ENCODE results near the gene HMGA1.

Gene HMGA1

DNA sequence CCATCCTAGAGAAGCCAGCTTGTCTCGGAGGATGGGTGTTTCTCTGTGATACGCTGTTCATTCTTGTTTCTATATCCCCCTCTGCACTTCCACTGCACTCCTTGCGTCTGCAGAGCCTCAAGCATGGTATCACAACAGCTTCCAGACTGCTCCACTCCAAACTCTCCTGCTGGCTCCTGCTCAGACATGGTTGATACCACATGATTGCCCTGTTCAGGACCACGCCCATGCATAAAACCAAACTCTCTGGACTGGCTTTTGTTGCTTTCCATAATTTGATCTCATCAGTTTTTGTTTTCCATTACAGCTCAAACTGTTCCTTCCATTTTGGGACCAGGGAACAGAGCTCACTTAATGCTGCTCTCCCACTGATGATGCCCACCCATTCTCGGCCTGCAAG is 42.2 kb downstream of the HMGA1 start:
- no peaks in the 10 kb centered on the region for H3K9me3 ChIP-seq (ENCODE audit: insufficient read depth, low read depth, low read length)
- no peaks in the 10 kb centered on the region for H3K27me3 ChIP-seq (ENCODE audit: insufficient read depth, low read length)
- H4K12ac ChIP-seq (ENCODE audit: low read depth, low read length) = no peak overlapping the region
- no peak overlapping the region for H2AK5ac ChIP-seq (ENCODE audit: low read length)
- no peak overlapping the region for H3K4me3 ChIP-seq (ENCODE audit: low read depth, low read length)
- no peak overlapping the region for H4K91ac ChIP-seq (ENCODE audit: low read depth, low read length)
- H3K4me1 ChIP-seq (ENCODE audit: control insufficient read depth in 1 of 2, insufficient read depth in 2 of 2, low read length in 2 of 2) = peaks cover 9 to 10% of the 10 kb centered on the region in 2 experiments
- H2BK5ac ChIP-seq (ENCODE audit: low read depth, low read length, poor library complexity) = no peak overlapping the region
- no peak overlapping the region for H3K4ac ChIP-seq (ENCODE audit: low read depth, low read length)
- no peak overlapping the region for H3K9ac ChIP-seq (ENCODE audit: low read length)
- no peak overlapping the region for H2AFZ ChIP-seq (ENCODE audit: insufficient read depth, low read length, poor library complexity)
- no peaks in the 10 kb centered on the region for H3K79me1 ChIP-seq (ENCODE audit: low read length)
- no peak overlapping the region for H3K4me2 ChIP-seq (ENCODE audit: low read length)
- no peak overlapping the region for H2BK12ac ChIP-seq (ENCODE audit: low read length)
- no peaks in the 10 kb centered on the region for H3K79me2 ChIP-seq (ENCODE audit: control insufficient read depth, insufficient read depth, low read length, poor library complexity)
- H3K14ac ChIP-seq (ENCODE audit: low read length) = no peak overlapping the region
- H3K36me3 ChIP-seq (ENCODE audit: control insufficient read depth in 1 of 2, insufficient read depth in 2 of 2, low read length in 2 of 2) = no peaks in the 10 kb centered on the region
- H3K18ac ChIP-seq (ENCODE audit: low read length) = no peak overlapping the region
- no peak overlapping the region for H3K27ac ChIP-seq (ENCODE audit: low read depth, low read length)
- WGBS (ENCODE audit: extremely low coverage, insufficient coverage, insufficient read length) = no CpG with 5 or more reads among the region's 5 CpGs
- no peak for DNase-seq
- no peak overlapping the region for H3K23ac ChIP-seq (ENCODE audit: low read length)
- H4K8ac ChIP-seq (ENCODE audit: low read depth, low read length) = no peak overlapping the region
- H2BK120ac ChIP-seq (ENCODE audit: insufficient read depth, low read length, poor library complexity) = no peak overlapping the region

DNA sequence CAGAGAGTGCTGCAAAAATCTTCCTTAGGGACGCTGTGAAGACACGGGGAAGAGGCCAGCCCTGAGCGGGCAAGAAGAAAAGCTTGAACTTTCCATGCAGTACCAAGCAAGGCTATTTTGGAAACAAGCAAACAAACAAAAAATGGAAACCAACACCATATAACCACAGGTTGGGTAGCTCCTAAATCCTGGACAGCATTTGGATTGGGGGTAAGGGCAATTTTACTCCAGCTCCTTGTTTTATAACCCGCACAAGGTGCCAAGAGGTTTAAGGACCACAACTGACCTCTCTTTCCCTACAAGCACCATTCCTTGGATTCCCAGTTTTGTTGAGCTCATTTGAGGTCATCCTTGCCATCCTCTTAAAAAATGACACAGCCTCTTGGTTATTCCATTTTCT is 43.5 kb downstream of the HMGA1 start:
- Histone ChIP-seq H3K27me3 (ENCODE audit: insufficient read depth, low read length) (no peaks in the 10 kb centered on the region), H3K79me1 (ENCODE audit: low read length) (no peaks in the 10 kb centered on the region)
- WGBS (ENCODE audit: extremely low coverage, insufficient coverage, insufficient read length) = no CpG with 5 or more reads among the region's 4 CpGs

DNA sequence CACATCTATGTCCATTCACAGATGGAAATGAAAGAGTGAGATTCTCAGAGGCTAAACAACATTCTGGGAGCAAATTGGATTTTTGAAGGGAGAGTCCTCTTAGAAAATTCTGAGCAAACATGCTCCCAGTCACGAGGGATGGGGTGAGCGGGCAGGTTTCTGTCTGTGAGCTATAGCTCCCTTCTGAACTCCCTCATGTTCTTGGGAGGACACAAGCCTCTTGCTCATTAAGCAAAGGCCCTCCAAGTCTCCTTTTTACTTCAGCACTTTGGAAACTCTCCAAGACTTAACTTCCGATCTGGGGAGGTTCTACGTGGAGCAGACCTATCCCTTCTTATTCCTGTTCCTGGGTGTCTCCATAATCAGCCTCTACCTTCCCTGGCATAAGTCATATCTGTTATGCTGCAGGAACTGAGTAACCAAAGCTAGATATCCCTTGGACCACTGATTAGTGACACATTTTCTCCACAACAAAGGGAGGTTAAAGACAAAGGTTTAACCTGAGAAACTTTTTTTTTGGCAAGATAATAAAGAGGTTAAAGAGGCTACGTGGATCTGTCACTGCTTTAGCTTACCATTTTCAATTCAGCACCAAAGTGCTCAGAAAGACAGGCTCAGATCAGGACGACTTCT is 45.1 kb downstream of the HMGA1 start:
- Histone ChIP-seq H3K4ac (ENCODE audit: low read depth, low read length) (no peak overlapping the region), H3K4me2 (ENCODE audit: low read length) (no peak overlapping the region), H4K12ac (ENCODE audit: low read depth, low read length) (no peak overlapping the region), H3K27me3 (ENCODE audit: insufficient read depth, low read length) (no peaks in the 10 kb centered on the region), H4K91ac (ENCODE audit: low read depth, low read length) (no peak overlapping the region), H3K79me1 (ENCODE audit: low read length) (no peaks in the 10 kb centered on the region), H3K79me2 (ENCODE audit: control insufficient read depth, insufficient read depth, low read length, poor library complexity) (no peaks in the 10 kb centered on the region), H3K9ac (ENCODE audit: low read length) (no peak overlapping the region), H2BK5ac (ENCODE audit: low read depth, low read length, poor library complexity) (no peak overlapping the region), H3K9me3 (ENCODE audit: insufficient read depth, low read depth, low read length) (no peaks in the 10 kb centered on the region), H3K4me3 (ENCODE audit: low read depth, low read length) (no peak overlapping the region), H2BK12ac (ENCODE audit: low read length) (no peak overlapping the region), H2AK5ac (ENCODE audit: low read length) (no peak overlapping the region), H2BK120ac (ENCODE audit: insufficient read depth, low read length, poor library complexity) (no peak overlapping the region), H3K27ac (ENCODE audit: low read depth, low read length) (no peak overlapping the region), H4K8ac (ENCODE audit: low read depth, low read length) (no peak overlapping the region), H3K36me3 (ENCODE audit: control insufficient read depth in 1 of 2, insufficient read depth in 2 of 2, low read length in 2 of 2) (no peaks in the 10 kb centered on the region), H3K14ac (ENCODE audit: low read length) (no peak overlapping the region), H3K4me1 (ENCODE audit: control insufficient read depth in 1 of 2, insufficient read depth in 2 of 2, low read length in 2 of 2) (peaks cover 4% of the 10 kb centered on the region in 2 experiments), H2AFZ (ENCODE audit: insufficient read depth, low read length, poor library complexity) (no peak overlapping the region), H3K23ac (ENCODE audit: low read length) (no peak overlapping the region), H3K18ac (ENCODE audit: low read length) (no peak overlapping the region)
- DNase-seq = no peak
- WGBS (ENCODE audit: extremely low coverage, insufficient coverage, insufficient read length) = no CpG with 5 or more reads among the region's 6 CpGs

More for the DNA sequence above, 43.5 kb downstream of the HMGA1 start:
- Histone ChIP-seq H3K18ac (ENCODE audit: low read length) (no peak overlapping the region), H4K8ac (ENCODE audit: low read depth, low read length) (no peak overlapping the region), H3K27ac (ENCODE audit: low read depth, low read length) (no peak overlapping the region), H4K12ac (ENCODE audit: low read depth, low read length) (no peak overlapping the region), H3K14ac (ENCODE audit: low read length) (no peak overlapping the region), H2BK120ac (ENCODE audit: insufficient read depth, low read length, poor library complexity) (no peak overlapping the region), H2AK5ac (ENCODE audit: low read length) (no peak overlapping the region), H3K9ac (ENCODE audit: low read length) (no peak overlapping the region), H3K4me3 (ENCODE audit: low read depth, low read length) (no peak overlapping the region), H3K9me3 (ENCODE audit: insufficient read depth, low read depth, low read length) (no peaks in the 10 kb centered on the region), H3K79me2 (ENCODE audit: control insufficient read depth, insufficient read depth, low read length, poor library complexity) (no peaks in the 10 kb centered on the region), H3K36me3 (ENCODE audit: control insufficient read depth in 1 of 2, insufficient read depth in 2 of 2, low read length in 2 of 2) (no peaks in the 10 kb centered on the region), H3K4me1 (ENCODE audit: control insufficient read depth in 1 of 2, insufficient read depth in 2 of 2, low read length in 2 of 2) (peaks cover 9 to 10% of the 10 kb centered on the region in 2 experiments), H4K91ac (ENCODE audit: low read depth, low read length) (no peak overlapping the region), H2BK5ac (ENCODE audit: low read depth, low read length, poor library complexity) (no peak overlapping the region), H2BK12ac (ENCODE audit: low read length) (no peak overlapping the region), H2AFZ (ENCODE audit: insufficient read depth, low read length, poor library complexity) (no peak overlapping the region), H3K4me2 (ENCODE audit: low read length) (no peak overlapping the region), H3K23ac (ENCODE audit: low read length) (no peak overlapping the region), H3K4ac (ENCODE audit: low read depth, low read length) (no peak overlapping the region)
- no peak for DNase-seq

DNA sequence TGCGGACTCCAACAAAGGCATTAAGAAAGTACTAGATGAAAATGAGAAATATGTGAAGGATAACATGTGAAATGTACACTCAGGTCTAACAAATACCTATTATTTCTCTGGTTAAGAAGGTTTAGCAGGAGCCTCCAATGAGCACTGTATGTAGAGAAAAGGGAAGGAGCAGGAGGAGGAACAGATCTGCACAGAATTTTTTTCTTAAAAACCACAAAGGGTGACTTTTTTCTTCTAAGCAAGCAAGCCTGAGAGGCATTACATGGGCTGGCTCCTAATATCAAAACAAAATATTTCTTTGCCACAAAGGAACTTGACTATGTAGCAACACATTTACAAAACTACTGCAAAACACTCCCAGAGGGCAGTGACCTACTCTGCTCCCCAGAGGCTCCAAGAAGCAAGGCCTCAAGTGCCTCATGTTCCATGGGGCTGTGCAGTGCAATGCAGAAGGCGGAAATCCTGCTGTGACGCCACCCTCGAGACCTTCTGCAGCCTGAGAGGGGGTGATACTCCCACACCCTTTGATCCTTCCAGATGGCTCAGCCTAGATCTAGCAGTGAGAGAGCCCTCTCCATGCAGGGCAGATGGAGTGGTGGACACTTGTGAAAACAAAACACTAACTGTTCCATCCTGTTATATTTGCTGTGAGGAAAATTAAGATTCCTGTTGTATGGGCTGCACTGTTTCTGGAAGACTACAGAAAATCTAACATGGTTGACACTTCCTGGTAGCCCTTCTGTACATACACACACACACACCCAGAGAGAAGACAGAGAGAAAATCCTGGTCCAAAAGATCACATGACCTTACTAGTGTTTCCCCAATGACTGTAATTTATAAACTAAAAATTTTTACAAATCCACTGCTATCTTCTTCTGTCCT is 48.1 kb downstream of the HMGA1 start:
- Histone ChIP-seq H3K4me2 (ENCODE audit: low read length) (no peak overlapping the region), H4K12ac (ENCODE audit: low read depth, low read length) (no peak overlapping the region), H3K23ac (ENCODE audit: low read length) (no peak overlapping the region), H3K79me2 (ENCODE audit: control insufficient read depth, insufficient read depth, low read length, poor library complexity) (no peaks in the 10 kb centered on the region), H2BK120ac (ENCODE audit: insufficient read depth, low read length, poor library complexity) (no peak overlapping the region), H3K4ac (ENCODE audit: low read depth, low read length) (no peak overlapping the region), H3K36me3 (ENCODE audit: control insufficient read depth in 1 of 2, insufficient read depth in 2 of 2, low read length in 2 of 2) (peaks cover 0 to 1% of the 10 kb centered on the region in 2 experiments), H3K18ac (ENCODE audit: low read length) (no peak overlapping the region), H4K91ac (ENCODE audit: low read depth, low read length) (no peak overlapping the region), H2BK12ac (ENCODE audit: low read length) (no peak overlapping the region), H3K14ac (ENCODE audit: low read length) (no peak overlapping the region), H3K9me3 (ENCODE audit: insufficient read depth, low read depth, low read length) (no peaks in the 10 kb centered on the region), H2AFZ (ENCODE audit: insufficient read depth, low read length, poor library complexity) (no peak overlapping the region), H3K9ac (ENCODE audit: low read length) (no peak overlapping the region), H4K8ac (ENCODE audit: low read depth, low read length) (no peak overlapping the region), H3K4me3 (ENCODE audit: low read depth, low read length) (no peak overlapping the region), H2BK5ac (ENCODE audit: low read depth, low read length, poor library complexity) (no peak overlapping the region), H3K27ac (ENCODE audit: low read depth, low read length) (no peak overlapping the region), H2AK5ac (ENCODE audit: low read length) (no peak overlapping the region), H3K4me1 (ENCODE audit: control insufficient read depth in 1 of 2, insufficient read depth in 2 of 2, low read length in 2 of 2) (no peaks in the 10 kb centered on the region), H3K79me1 (ENCODE audit: low read length) (no peaks in the 10 kb centered on the region), H3K27me3 (ENCODE audit: insufficient read depth, low read length) (no peaks in the 10 kb centered on the region)
- no CpG with 5 or more reads among the region's 4 CpGs for WGBS (ENCODE audit: extremely low coverage, insufficient coverage, insufficient read length)
- peak in 1 of 2 donors; percentile 30 for DNase-seq
